PFSK-1 (cell line): Measurements from ENCODE around the gene PGD.

ENCODE experiments used
- POLR2AphosphoS5 ChIP-seq: IDR thresholded peaks from 2 replicates; pipeline ENCODE4 v1.6.1; 2012; ENCODE audit warnings: low read depth, mild to moderate bottlenecking, control low read depth, low read length, moderate library complexity
- SIN3A ChIP-seq: IDR thresholded peaks from 2 replicates; pipeline ENCODE4 v1.6.1; 2012; ENCODE audit warnings: mild to moderate bottlenecking, low read length, moderate library complexity, borderline replicate concordance; ENCODE audit not compliant: insufficient read depth
- TAF1 ChIP-seq: IDR thresholded peaks from 2 replicates; pipeline ENCODE4 v1.6.1; 2012; ENCODE audit warnings: low read length, control low read depth, borderline replicate concordance; ENCODE audit not compliant: insufficient read depth

- TF ChIP-seq TAF1 = no peak
- no peak for TF ChIP-seq SIN3A
- no peak for TF ChIP-seq POLR2AphosphoS5
These were observed 45.2 kb upstream of the PGD start for GRCh38 chr1:10353693-10354092.
